Measurements from ENCODE around the gene SPATA9.
A peak's percentile ranks its signal among the peaks of the same experiment; 100 is the strongest.
"Not testable (repeated sequence)": the region's sequence is repeated elsewhere in the genome, so short reads cannot be mapped to it uniquely, and the experiment has no call there.

SPATA9 gene

GRCh38 chr5:95718203-95718602 is 35.4 kb upstream of the SPATA9 start:
- DNase-seq (ENCODE audit: low read depth, low spot score) = no peak
- H3K27ac ChIP-seq = no peak overlapping the region

- no peak overlapping the region for H3K27ac ChIP-seq
- DNase-seq (ENCODE audit: low read depth, low spot score) = no peak
Observed at GRCh38 chr5:95717439-95717838, 34.6 kb upstream of the SPATA9 start.

GRCh38 chr5:95715799-95716461 is 33.1 kb upstream of the SPATA9 start:
- DNase-seq (ENCODE audit: low read depth, low spot score) = peak; percentile 31
- H3K27ac ChIP-seq = no peak overlapping the region

- H3K27ac ChIP-seq = no peak overlapping the region
- no peak for DNase-seq (ENCODE audit: low read depth, low spot score)
Observed at GRCh38 chr5:95713960-95714710, 31.3 kb upstream of the SPATA9 start.

GRCh38 chr5:95713246-95713645 is 30.5 kb upstream of the SPATA9 start:
- H3K27ac ChIP-seq = peak overlapping the region; percentile 7
- DNase-seq (ENCODE audit: low read depth, low spot score) = not testable (repeated sequence)

GRCh38 chr5:95712347-95712958 is 29.7 kb upstream of the SPATA9 start:
- H3K27ac ChIP-seq = peak overlapping the region; percentile 7
- peak; percentile 73 for DNase-seq (ENCODE audit: low read depth, low spot score)

GRCh38 chr5:95711501-95712346 is 28.9 kb upstream of the SPATA9 start:
- no peak for DNase-seq (ENCODE audit: low read depth, low spot score)
- no peak overlapping the region for H3K27ac ChIP-seq

GRCh38 chr5:95710651-95711500 is 28.1 kb upstream of the SPATA9 start:
- not testable (repeated sequence) for H3K27ac ChIP-seq; DNase-seq (ENCODE audit: low read depth, low spot score)

- no peak for DNase-seq (ENCODE audit: low read depth, low spot score)
Observed at GRCh38 chr5:95709967-95710650, 27.3 kb upstream of the SPATA9 start.

GRCh38 chr5:95708876-95709275 is 26.1 kb upstream of the SPATA9 start:
- no peak overlapping the region for H3K27ac ChIP-seq
- no peak for DNase-seq (ENCODE audit: low read depth, low spot score)

More at GRCh38 chr5:95709967-95710650, 27.3 kb upstream of the SPATA9 start:
- no peak overlapping the region for H3K27ac ChIP-seq

GRCh38 chr5:95707534-95708188 is 24.9 kb upstream of the SPATA9 start:
- not testable (repeated sequence) for H3K27ac ChIP-seq; DNase-seq (ENCODE audit: low read depth, low spot score)

- no peak overlapping the region for H3K27ac ChIP-seq
- no peak for DNase-seq (ENCODE audit: low read depth, low spot score)
Observed at GRCh38 chr5:95707055-95707454, 24.3 kb upstream of the SPATA9 start.

- H3K27ac ChIP-seq; DNase-seq (ENCODE audit: low read depth, low spot score): not testable (repeated sequence)
Observed at GRCh38 chr5:95706196-95706595, 23.4 kb upstream of the SPATA9 start.

GRCh38 chr5:95704150-95704549 is 21.4 kb upstream of the SPATA9 start:
- DNase-seq (ENCODE audit: low read depth, low spot score) = no peak
- no peak overlapping the region for H3K27ac ChIP-seq

GRCh38 chr5:95701074-95701473 is 18.3 kb upstream of the SPATA9 start:
- no peak overlapping the region for H3K27ac ChIP-seq
- no peak for DNase-seq (ENCODE audit: low read depth, low spot score)

- DNase-seq (ENCODE audit: low read depth, low spot score) = no peak
- no peak overlapping the region for H3K27ac ChIP-seq
Observed at GRCh38 chr5:95699337-95699736, 16.5 kb upstream of the SPATA9 start.

GRCh38 chr5:95697781-95698681 is 15.2 kb upstream of the SPATA9 start:
- no peak for DNase-seq (ENCODE audit: low read depth, low spot score)
- no peak overlapping the region for H3K27ac ChIP-seq
